NCI-H1105 (cell line): ENCODE measurements around the gene USP7.
"Not testable (repeated sequence)": the region's sequence is repeated elsewhere in the genome, so short reads cannot be mapped to it uniquely, and the experiment has no call there.

ENCODE experiments used
- DNase-seq: peaks from one replicate; lab custom pipeline; 2025; lab: John Stamatoyannopoulos, UW

The USP7 gene

DNA sequence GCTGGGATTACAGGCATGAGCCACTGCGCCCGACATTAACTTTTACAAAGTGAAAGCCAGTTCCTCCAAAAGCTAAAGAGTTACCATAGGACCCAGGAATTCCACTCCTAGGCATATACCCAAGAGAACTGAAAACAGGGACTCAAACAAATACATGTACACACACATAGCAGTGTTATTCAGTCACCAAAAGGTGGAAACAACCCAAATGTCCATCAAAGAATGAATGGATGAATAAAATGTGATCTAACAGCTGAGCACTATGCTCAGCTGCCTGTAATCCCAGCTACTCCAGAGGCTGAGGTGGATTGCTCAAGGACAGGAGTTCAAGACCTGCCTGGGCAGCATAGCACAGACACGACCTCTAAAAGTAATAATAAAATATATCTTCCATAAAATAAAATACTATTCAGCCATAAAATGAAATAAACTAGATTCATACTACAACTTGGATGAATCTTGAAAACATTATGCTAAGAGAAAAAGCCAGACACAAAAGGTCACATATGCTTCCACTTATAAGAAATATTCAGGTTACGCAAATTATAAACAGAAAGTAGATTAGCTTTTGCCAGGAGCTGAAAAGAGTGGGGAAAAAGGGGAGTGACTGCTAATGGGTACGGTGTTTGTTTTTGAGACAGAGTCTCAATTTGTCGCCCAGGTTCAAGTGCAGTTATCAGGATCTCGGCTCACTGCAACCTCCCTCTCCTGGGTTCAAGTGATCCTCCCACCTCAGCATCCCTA, 9.3 kb upstream of the USP7 start:
- DNase-seq: no peak

GRCh38 chr16:8971416-8971815, 7.7 kb upstream of the USP7 start:
- DNase-seq: no peak

DNA sequence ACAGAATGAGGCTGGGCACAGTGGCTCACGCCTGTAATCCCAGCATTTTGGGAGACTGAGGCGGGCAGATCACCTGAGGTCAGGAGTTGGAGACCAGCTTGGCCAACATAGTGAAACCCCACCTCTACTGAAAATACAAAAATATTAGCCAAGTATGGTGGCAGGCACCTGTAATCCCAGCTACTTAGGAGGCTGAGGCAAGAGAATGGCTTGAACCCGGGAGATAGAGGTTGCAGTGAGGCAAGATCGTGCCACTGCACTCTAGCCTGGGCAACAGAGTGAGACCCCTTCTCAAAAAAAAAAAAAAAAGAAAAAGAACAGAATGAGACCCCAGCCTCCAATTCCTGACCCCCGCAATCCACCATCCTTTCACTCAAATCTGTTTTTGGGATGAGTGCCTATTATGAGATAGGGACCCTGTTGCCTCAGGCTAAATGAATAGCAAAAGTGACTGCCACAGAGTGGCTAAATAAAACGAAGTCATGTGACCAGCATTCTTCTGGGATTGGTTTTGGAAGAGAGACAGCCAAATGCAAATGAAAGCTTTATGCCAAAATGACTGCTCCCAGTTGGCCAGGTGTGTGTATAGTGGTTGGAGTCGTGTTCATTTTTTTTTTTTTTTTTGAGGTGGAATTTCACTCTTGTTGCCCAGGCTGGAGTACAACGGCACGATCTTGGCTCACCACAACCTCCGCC, 5.6 kb upstream of the USP7 start:
- not testable (repeated sequence) for DNase-seq

GRCh38 chr16:8968054-8968453, 4.3 kb upstream of the USP7 start:
- not testable (repeated sequence) for DNase-seq

DNA sequence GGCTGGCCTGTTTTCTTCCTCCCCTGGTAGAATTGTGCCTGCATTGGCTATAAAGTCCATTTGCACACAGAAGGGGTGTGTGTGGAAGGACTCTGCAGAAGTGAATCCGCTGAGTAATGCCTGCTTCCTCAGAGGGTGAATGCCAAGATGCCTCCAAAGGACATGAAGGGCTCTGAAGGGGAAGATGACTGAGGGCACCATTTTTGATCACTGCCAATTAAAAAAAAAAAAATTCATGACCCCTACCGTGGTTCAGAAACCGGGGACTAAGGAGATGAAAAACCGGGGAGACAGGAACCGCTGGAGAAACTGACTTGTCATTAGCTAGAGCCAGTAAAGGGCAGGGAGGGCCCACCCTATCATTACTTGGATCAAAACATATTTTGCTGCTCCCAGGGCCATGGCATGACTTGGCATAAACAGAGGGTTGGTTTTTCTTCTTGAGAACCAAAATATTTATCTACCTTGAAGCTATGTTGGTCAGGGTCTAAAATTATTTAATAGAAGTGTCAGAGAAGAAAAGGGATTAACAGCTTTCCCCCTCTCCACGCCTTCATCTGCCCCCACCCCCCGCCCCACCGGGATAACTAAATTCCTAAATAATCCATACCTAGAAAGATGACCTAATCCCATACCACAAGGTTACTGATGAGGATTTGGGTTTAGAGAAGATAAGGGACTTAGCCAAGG, 3.6 kb upstream of the USP7 start:
- no peak for DNase-seq

GRCh38 chr16:8966817-8967131, 3.1 kb upstream of the USP7 start:
- DNase-seq: no peak

- no peak for DNase-seq
These were observed 756 bp upstream of the USP7 start for GRCh38 chr16:8964462-8964861.

GRCh38 chr16:8963010-8963820, 491 bp downstream of the USP7 start:
- DNase-seq: no peak

DNA sequence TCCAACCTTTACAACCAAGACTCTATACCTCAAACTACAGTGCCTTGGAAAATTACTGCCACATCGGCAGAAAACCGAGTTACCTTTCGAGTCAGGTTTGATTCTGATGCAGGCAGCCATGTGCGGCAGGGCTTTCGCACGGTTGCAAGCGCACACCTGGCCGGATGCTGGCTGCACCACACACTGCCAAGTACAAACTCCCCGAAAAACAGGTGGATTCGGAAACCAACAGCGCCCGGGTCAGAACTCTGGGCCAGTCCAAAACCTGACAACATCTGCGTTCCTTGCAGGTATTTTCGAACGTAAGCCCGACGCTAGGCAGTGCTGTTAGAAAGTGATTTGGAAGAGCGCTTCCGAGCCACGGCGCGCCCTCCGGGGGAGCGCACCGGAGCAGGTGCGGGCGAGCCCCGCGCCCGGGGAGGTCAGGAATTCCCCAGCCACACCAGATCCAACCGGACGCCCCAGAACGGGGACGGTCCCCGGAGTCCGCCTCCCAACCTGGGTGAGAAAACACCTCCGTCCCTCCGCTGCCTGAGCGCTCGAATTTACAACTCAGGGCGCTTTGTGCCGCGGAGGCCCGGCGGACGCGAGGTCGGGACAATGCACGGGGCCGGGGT, 1.2 kb downstream of the USP7 start:
- no peak for DNase-seq

DNA sequence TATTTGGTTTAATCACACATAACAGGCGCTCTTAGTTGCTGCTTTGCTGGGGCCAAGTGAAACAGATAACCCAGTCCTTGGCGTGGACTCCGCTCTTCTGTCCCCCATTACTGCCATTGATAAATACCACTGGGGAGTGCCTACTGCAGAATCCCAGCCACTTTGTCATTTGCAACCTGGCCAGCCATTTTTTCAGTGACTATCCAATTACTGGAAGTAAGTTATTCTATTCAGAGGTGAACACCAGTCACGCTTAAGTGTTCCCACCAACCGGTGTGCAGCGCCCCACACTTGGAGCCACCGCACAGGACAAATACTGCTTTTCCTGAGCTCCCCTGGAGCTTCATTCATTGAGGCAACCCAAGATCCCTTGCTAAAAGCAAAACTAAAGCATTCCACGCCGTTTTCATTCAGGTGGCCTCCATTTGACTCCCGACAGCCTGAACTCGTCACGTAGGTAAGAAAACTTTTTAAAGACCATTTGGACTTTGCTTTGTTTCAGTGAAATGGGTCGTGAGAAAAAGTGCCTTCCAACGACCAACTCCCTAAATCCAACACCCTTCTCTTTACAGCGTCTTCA, 1.8 kb downstream of the USP7 start:
- DNase-seq: no peak

GRCh38 chr16:8960788-8961109, 3.0 kb downstream of the USP7 start:
- DNase-seq: no peak

DNA sequence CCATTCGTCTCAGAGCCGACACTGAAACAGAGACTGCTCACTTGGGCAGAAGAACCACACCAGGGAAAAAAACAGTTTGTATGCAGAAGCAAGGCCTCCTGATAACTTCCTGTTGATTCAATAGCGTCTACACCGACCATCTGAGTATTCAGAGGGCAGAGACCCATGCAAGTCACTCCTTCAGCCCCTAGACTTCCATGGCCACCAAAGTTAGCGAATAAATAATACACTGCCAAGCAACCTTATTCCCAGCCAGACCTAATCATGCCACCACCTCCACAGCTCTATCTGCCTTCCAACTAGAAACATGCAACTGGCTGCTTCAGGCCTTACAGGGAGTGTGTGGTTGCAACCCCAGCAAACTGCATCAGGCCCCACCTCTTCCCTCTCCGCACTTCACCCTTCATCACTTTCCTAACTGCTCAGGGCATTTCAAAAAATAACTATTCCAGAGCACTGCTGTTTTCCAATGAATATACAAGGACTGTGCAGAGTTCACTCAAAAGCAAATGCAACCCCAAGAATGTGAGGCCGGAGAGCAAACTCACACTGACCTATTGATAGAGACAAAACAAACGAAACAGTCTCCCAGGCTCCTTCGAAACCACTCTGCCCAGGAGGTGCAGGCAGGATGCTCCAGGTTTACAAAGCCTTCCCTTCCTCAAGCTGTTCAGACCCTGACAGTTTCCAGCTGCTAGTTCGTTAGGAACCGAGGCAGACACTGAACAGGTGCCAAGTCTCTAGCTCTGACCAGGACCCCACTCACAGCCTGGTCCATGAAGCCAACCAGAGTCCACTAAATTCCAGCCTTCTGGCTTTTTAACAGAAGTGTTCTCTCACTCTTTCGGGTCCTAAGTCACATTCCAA, 3.6 kb downstream of the USP7 start:
- DNase-seq: no peak

DNA sequence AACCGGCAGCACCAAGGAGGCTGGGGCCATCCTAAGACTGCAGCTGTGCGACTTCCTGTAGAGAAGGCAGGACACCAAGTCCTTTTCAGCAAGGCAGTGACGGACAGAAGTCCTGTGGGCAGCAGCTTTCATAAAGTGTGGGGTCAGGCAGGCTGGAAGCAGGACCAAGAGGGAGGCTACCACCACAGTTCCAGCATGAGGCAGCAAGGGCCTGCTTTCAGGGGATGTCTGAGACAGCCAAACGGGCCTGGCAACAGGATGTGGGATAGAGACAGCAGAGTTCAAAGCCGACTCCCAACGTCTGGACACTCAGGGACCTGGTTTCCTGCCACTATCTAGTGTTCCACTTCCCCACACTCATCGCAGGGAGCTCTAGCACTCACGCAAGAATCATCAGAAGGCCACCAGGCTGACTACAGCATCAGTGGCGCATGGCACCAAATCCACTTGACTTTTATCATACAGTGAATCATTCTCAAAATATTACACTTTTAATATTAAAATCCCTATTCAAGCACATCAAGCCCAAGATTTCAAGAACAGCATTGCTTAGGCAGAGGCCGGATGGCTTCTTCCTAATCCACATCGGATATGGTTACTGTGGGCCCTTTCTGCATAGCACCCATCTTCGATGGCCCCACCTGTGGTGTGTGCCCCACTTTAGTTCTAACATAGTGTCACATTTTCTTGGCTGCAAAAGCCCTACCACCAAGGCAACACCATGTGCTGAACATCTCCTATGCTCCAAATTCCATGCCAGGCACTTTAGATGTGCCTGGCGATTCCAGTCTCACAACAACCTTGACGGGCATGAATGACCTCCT, 5.2 kb downstream of the USP7 start:
- no peak for DNase-seq

DNA sequence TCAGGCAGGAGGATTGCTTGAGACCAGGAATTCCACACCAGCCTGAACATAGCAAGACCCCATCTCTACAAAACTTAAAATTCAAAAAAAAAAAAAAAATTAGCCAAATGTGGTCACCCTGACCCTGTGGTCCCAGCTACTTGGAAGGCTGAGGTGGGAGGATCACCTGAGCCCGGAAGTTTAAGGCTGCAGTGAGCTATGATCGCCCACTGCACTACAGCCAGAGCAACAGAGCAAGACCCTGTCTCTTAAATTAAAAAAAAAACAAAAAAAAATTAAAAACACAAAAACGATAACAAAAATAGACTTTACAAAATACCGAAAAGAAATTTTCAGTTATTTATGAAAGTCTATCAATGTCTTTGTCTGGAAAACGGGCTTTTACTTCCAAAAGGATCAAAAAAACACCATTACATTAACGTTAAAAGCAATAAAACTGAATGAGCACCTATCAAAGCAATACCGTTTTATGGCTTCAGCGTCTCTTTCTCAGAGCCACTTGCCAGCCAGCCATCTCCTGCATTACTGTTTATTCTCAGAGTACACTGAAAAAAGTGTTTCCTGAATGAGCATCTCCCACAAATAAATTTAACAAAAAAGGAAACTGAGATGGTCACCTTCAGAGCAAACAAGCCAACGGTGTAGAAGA, 6.1 kb downstream of the USP7 start:
- no peak for DNase-seq

- DNase-seq: no peak
These were observed 6.7 kb downstream of the USP7 start for GRCh38 chr16:8957063-8957397.

DNA sequence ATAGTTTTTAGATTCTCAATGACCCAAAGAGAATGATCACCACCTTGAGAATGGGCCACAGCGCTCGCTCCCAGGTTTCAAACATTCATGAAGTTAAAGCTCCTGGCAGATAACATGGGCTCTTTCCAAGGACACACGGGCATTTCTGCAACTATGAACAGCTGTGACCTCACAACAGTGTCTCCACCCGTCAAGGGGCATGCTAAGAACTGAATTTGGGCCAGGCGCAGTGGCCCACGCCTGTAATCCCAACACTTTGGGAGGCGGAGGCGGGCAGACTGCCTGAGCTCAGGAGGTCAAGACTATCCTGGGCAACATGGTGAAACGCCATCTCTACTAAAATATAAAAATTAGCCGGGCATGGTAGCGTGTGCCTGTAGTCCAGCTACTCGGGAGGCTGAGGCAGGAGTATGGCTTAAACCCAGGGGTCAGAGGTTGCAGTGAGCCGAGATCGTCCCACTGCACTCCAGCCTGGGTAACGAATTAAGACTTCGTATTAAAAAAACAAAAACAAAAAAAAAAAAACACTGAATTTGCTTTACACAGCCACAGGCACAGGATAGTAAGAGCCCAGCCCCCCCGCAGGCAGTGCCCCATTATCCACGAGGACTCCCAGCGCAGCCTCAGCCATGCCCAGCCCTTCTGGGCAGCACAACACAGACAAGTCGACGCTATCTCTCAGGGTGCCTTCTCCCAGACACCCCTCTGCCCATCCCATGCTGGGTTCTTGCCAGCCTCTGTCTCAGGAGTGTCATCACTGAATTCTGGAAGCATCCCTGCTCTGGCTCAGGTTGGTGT, 7.2 kb downstream of the USP7 start:
- DNase-seq: no peak

GRCh38 chr16:8955828-8956227, 7.9 kb downstream of the USP7 start:
- no peak for DNase-seq

DNA sequence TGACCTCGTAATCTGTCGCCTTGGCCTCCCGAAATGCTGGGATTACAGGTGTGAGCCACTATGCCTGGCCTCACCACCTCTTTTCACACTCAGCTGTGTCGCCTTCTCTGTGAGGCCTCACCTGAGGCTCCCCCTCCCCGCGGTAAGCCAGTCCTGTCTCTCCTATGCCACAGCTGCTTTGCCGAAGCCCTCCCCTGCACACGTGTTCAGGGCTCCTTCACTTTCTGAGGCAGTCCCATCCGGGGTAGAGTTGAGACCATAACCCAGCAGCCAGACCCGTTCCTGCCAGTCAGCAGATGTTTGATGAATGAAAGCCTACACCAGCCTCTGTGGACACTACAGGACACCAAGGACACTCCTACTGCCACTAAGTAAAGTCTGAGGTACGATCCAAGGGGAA, 10.6 kb downstream of the USP7 start:
- DNase-seq: no peak

DNA sequence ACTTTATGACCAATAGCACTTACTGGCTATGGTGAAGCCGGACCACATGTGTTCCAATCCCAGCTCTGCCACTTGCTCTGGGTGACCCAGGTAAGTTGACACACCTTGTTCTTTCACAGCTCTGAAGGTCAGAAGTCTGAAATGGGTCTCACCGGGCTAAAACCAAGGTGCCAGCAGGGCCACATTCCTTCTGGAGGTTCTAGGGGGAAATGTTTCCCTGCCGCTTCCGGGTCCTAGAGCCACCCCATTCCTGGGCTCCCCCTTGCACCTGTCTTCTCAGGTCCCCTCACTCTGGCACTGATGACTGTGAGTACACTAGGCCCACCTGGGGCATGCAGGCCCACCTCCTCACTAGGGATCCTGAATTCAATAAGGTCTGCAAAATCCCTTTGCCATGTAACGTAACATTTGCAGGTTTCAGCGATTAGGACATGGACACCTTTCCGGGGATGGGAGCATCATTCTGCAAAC, 11.4 kb downstream of the USP7 start:
- no peak for DNase-seq
